Fibroblast of lung (primary cell): Measurements from ENCODE around the gene MPHOSPH6. TPM values are rescaled to one million over a fixed set of nuclear protein-coding genes. Genes with fewer than 3 reads are reported as not detected.
A peak's percentile ranks its signal among the peaks of the same experiment; 100 is the strongest.

Experiments used
- DNase-seq, 2 donors: peaks; one replicate each; pipeline versions ENCODE4 v3.0.0 to v3.0.0-alpha.2; 2010; ENCODE audit warnings: low read depth in 2 of 2
- H2AFZ ChIP-seq: 2 replicates; pipeline ENCODE4 v1.5.1; 2012; ENCODE audit warnings: low read length, control low read depth, inconsistent platforms
- H3K27ac ChIP-seq: 2 replicates; pipeline ENCODE4 v1.5.1; 2011; ENCODE audit warnings: low read length, control low read depth; ENCODE audit not compliant: insufficient read depth
- H3K27me3 ChIP-seq: 2 replicates; pipeline ENCODE4 v1.5.1; 2011; ENCODE audit warnings: mild to moderate bottlenecking, low read length; ENCODE audit not compliant: control insufficient read depth, insufficient read depth
- H3K36me3 ChIP-seq: 2 replicates; pipeline ENCODE4 v1.5.1; 2011; ENCODE audit warnings: low read length; ENCODE audit not compliant: control insufficient read depth, insufficient read depth
- H3K4me1 ChIP-seq: 2 replicates; pipeline ENCODE4 v1.5.1; 2011; ENCODE audit warnings: low read length; ENCODE audit not compliant: control insufficient read depth, insufficient read depth; ENCODE audit errors: extremely low read depth
- H3K4me2 ChIP-seq: 2 replicates; pipeline ENCODE4 v1.5.1; 2011; ENCODE audit warnings: low read length, control low read depth; ENCODE audit not compliant: insufficient read depth; ENCODE audit errors: extremely low read depth
- H3K4me3 ChIP-seq, 4 experiments: fragments of 200-600 bp in 1 of 4; sonication (generic) in 1 of 4; replicated peaks in 1 of 4; 2 replicates each; pipeline ENCODE4 v1.5.1; 2011 to 2016; ENCODE audit warnings: low read length in 4 of 4, low read depth in 3 of 4, mild to moderate bottlenecking in 3 of 4, control low read depth in 2 of 4, inconsistent platforms in 1 of 4, mixed read lengths in 1 of 4; ENCODE audit not compliant: insufficient read depth in 1 of 4; ENCODE audit errors: control extremely low read depth in 1 of 4
- H3K79me2 ChIP-seq: 2 replicates; pipeline ENCODE4 v1.5.1; 2012; ENCODE audit warnings: mild to moderate bottlenecking, low read length, inconsistent platforms; ENCODE audit not compliant: control insufficient read depth, insufficient read depth
- H3K9ac ChIP-seq: 2 replicates; pipeline ENCODE4 v1.5.1; 2011; ENCODE audit warnings: mild to moderate bottlenecking, low read length, control low read depth; ENCODE audit not compliant: insufficient read depth
- H3K9me3 ChIP-seq: 2 replicates; pipeline ENCODE4 v1.5.1; 2012; ENCODE audit warnings: low read depth, low read length; ENCODE audit not compliant: control insufficient read depth, insufficient read depth
- H4K20me1 ChIP-seq: 2 replicates; pipeline ENCODE4 v1.5.1; 2011; ENCODE audit warnings: low read length; ENCODE audit not compliant: control insufficient read depth, insufficient read depth; ENCODE audit errors: extremely low read depth
- EZH2 ChIP-seq: IDR thresholded peaks from 2 replicates; pipeline ENCODE4 v1.5.1; 2012; ENCODE audit warnings: low read length, control low read depth, mild to moderate bottlenecking; ENCODE audit errors: missing control alignments
- polyA plus RNA-seq, 2 donors: library from polyadenylated mRNA; depleted of rRNA in 1 of 2; stranded (reverse) in 1 of 2; unstranded in 1 of 2; fragments of >200 nt; gene quantifications; 2 replicates each; pipeline ENCODE4 v1.2.1, GENCODE V29; 2011 to 2012; ENCODE audit warnings: missing spikeins in 1 of 2
- total RNA-seq: library from RNA; depleted of rRNA; stranded (reverse); fragments of >200 nt; gene quantifications from 2 replicates; pipeline ENCODE4 v1.2.1, GENCODE V29; 2014
- TF ChIP-seq, protein P1 (sequence below), 2 donors: IDR thresholded peaks in 1 of 2; conservative IDR thresholded peaks in 1 of 2; 1 replicate in 1 of 2; 2 replicates in 1 of 2; pipeline ENCODE4 v1.5.1; 2011 to 2012; ENCODE audit warnings: low read length in 2 of 2, control low read depth in 1 of 2, inconsistent platforms in 1 of 2, low read depth in 1 of 2, mild to moderate bottlenecking in 1 of 2

MPHOSPH6 gene
- total and polyA plus RNA-seq, 2 donors (not counting 1 experiment from before 2014, with no cell fraction given), result 30.4 to 36.5 TPM

DNA sequence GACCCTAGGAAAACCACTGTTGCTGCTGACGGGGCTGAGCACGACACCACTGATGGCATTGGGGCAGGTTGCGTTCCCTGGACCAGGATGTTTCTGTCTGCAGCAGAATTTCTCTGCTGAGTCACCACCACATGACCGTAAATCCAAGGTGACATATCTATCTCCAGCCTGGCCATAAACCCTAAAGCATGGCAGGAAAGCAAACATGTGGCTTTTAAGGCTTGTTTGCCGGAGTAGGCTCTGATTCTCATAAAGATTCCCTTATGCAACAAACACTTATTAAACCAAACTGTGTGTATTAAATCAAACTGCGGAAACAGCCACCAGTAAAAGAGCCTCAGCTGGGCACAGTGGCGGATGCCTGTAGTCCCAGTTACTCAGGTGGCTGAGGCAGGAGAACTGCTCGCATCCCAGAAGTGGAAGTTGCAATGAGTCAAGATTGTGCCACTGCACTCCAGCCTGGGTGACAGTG is 17.3 kb downstream of the MPHOSPH6 start:
- Histone ChIP-seq H3K36me3 (peaks cover 5% of the 10 kb centered on the region), H4K20me1 (no peaks in the 10 kb centered on the region), H3K4me1 (peaks cover 4% of the 10 kb centered on the region), H2AFZ (no peak overlapping the region), H3K9me3 (no peaks in the 10 kb centered on the region), H3K4me2 (no peak overlapping the region), H3K27me3 (no peaks in the 10 kb centered on the region), H3K79me2 (peaks cover 7% of the 10 kb centered on the region), H3K4me3 (no peak overlapping the region), H3K27ac (no peak overlapping the region), H3K9ac (no peak overlapping the region)
- DNase-seq, result peak; percentile 50 to 54
- TF ChIP-seq, protein P1, sequence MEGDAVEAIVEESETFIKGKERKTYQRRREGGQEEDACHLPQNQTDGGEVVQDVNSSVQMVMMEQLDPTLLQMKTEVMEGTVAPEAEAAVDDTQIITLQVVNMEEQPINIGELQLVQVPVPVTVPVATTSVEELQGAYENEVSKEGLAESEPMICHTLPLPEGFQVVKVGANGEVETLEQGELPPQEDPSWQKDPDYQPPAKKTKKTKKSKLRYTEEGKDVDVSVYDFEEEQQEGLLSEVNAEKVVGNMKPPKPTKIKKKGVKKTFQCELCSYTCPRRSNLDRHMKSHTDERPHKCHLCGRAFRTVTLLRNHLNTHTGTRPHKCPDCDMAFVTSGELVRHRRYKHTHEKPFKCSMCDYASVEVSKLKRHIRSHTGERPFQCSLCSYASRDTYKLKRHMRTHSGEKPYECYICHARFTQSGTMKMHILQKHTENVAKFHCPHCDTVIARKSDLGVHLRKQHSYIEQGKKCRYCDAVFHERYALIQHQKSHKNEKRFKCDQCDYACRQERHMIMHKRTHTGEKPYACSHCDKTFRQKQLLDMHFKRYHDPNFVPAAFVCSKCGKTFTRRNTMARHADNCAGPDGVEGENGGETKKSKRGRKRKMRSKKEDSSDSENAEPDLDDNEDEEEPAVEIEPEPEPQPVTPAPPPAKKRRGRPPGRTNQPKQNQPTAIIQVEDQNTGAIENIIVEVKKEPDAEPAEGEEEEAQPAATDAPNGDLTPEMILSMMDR (conservative IDR thresholded peaks at IDR 0.05 in 1 of 2, IDR thresholded peaks at IDR 0.05 in 1 of 2; ENCODE audit: low read depth in 1 of 2, low read length in 2 of 2), result no peak
- TF ChIP-seq EZH2, result no peak

DNA sequence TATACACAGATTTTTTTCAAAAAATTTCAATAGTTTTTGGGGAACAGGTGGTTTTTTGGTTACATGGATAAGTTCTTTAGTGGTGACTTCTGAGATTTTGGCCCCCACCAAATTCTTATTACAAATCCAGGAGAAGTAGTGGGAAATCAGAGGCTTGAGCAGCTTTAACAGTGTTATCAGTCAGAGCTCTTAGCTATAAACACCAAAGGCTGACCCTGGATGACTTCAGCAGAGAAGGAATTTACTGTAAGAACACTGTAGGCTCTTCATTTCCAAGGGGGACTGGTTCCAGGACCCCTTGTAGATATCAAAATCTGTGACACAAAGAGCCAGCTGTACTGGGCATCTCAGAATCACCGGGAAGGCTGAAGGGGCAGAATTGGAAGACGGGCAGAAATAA is 17.8 kb downstream of the MPHOSPH6 start:
- H3K4me1 ChIP-seq, result peaks cover 4% of the 10 kb centered on the region
- no peak overlapping the region for H3K27ac ChIP-seq
- H4K20me1 ChIP-seq, result no peaks in the 10 kb centered on the region
- TF ChIP-seq, protein P1 (conservative IDR thresholded peaks at IDR 0.05 in 1 of 2, IDR thresholded peaks at IDR 0.05 in 1 of 2; ENCODE audit: low read depth in 1 of 2, low read length in 2 of 2), result no peak
- no peak for TF ChIP-seq EZH2
- H3K4me3 ChIP-seq, result no peak overlapping the region
- peak; percentile 5 to 24 for DNase-seq
- H3K36me3 ChIP-seq, result peaks cover 6% of the 10 kb centered on the region
- no peak overlapping the region for H3K4me2 ChIP-seq
- no peaks in the 10 kb centered on the region for H3K9me3 ChIP-seq
- no peaks in the 10 kb centered on the region for H3K27me3 ChIP-seq
- H2AFZ ChIP-seq, result no peak overlapping the region
- peaks cover 7% of the 10 kb centered on the region for H3K79me2 ChIP-seq
- H3K9ac ChIP-seq, result no peak overlapping the region

DNA sequence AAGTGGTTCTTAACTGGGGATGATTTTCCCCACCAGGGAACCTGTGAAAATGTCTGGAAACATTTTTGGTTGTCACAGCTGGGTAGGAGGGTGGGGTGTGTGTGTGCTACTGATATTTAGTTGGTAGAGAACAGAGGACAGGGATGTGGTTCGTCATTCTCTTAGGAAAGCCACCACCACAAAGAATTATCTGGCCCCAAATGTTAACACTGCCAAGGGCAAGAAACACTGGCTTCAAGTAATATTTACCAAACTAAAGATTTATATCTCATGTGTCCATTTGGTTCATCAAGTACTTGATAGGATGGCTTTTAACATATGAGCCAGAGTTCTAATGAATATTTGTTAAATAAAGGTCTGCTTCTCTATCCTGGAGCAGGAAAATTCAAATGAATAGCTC is 19.5 kb downstream of the MPHOSPH6 start:
- Histone ChIP-seq H3K27me3 (no peaks in the 10 kb centered on the region), H3K9me3 (no peaks in the 10 kb centered on the region), H3K4me2 (no peak overlapping the region), H3K79me2 (peaks cover 7% of the 10 kb centered on the region), H2AFZ (no peak overlapping the region), H3K4me3 (no peak overlapping the region), H4K20me1 (no peaks in the 10 kb centered on the region), H3K27ac (no peak overlapping the region), H3K4me1 (peaks cover 4% of the 10 kb centered on the region), H3K36me3 (peaks cover 6% of the 10 kb centered on the region), H3K9ac (no peak overlapping the region)
- TF ChIP-seq, protein P1 (conservative IDR thresholded peaks at IDR 0.05 in 1 of 2, IDR thresholded peaks at IDR 0.05 in 1 of 2; ENCODE audit: low read depth in 1 of 2, low read length in 2 of 2), result no peak
- TF ChIP-seq EZH2, result no peak
- no peak for DNase-seq
